ENCODE data around the gene MYBPC2. TPM values are rescaled to one million over a fixed set of nuclear protein-coding genes. Genes with fewer than 3 reads are reported as not detected.

Gene MYBPC2
- total RNA-seq, 1 donor from 2014 or later = 1.4 TPM

DNA sequence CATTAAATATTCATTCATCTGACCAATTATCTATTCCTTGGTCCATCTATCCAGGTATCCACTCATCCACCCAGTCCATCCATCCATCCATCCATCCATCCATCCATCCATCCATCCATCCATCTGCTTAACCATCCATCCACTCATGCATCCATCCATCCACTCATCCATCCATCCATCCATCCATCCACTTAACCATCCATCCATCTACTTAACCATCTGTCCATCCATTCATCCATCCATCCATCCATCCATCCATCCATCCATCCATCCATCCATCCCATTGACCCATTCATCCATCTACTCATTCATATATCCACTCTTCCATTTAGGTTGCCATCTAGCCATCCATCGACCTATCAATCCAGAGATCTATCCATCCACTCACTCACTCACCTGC, 11.4 kb downstream of the MYBPC2 start:
- no peaks in the 10 kb centered on the region for H3K9me3 Mint-ChIP-seq
- ChIA-PET POLR2A (no interaction called here), CTCF (no interaction called here)
- H3K4me1 Mint-ChIP-seq = no peaks in the 10 kb centered on the region
- no peak for TF ChIP-seq CTCF (IDR thresholded peaks at IDR 0.05)
- H3K27ac Mint-ChIP-seq = no peak overlapping the region
- H3K4me3 Mint-ChIP-seq = no peak overlapping the region
- DNase-seq (no peak), ATAC-seq (ENCODE audit: low read depth) (no peak)
- peaks cover 4% of the 10 kb centered on the region for H3K36me3 Mint-ChIP-seq (ENCODE audit: low read depth)
- no peaks in the 10 kb centered on the region for H3K27me3 Mint-ChIP-seq
- intact Hi-C loops (cut with micrococcal nuclease) = no loop called here

DNA sequence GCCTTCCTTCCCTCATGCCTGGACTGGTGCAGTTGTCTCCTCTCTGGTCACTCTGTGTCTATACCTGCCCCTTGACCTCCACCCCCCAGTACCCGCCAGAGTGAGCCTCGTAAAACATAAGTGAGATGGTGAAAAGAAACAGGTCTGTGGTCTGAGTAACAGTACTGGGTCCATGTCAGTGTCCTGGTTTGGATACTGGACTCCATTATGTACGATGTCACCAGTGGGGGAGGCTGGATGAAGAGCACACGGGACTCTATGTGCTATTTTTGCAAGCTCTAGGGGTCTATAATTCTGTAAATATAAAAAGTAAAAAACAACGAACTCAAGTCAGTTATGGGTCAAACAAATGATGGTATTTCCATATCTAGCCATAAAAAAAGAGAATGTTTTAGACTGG, 14.4 kb downstream of the MYBPC2 start:
- Mint-ChIP-seq H3K4me1 (peaks cover 4% of the 10 kb centered on the region), H3K4me3 (no peak overlapping the region), H3K9me3 (no peaks in the 10 kb centered on the region), H3K27ac (no peak overlapping the region), H3K27me3 (no peaks in the 10 kb centered on the region), H3K36me3 (ENCODE audit: low read depth) (peaks cover 4% of the 10 kb centered on the region)
- DNase-seq = no peak
- intact Hi-C loops (cut with micrococcal nuclease) = no loop called here
- TF ChIP-seq CTCF (IDR thresholded peaks at IDR 0.05) = no peak
- CTCF ChIA-PET = no interaction called here
- ATAC-seq (ENCODE audit: low read depth) = no peak
- POLR2A ChIA-PET = no interaction called here

GRCh38 chr19:50447750-50448149, 15.1 kb downstream of the MYBPC2 start:
- POLR2A ChIA-PET = interaction anchor here (0.6 kb wide), 1 partner anchor 20 kb away, joined by 5 read pairs; no protein-coding TSS in a partner anchor
- no peak for TF ChIP-seq CTCF (IDR thresholded peaks at IDR 0.05)
- CTCF ChIA-PET = interaction anchor here (1.2 kb wide), 1 partner anchor 13 kb away, joined by 4 read pairs; no protein-coding TSS in a partner anchor
- Mint-ChIP-seq H3K36me3 (ENCODE audit: low read depth) (peaks cover 4% of the 10 kb centered on the region), H3K4me1 (peaks cover 4% of the 10 kb centered on the region), H3K27me3 (no peaks in the 10 kb centered on the region), H3K4me3 (no peak overlapping the region), H3K27ac (no peak overlapping the region), H3K9me3 (no peaks in the 10 kb centered on the region)
- no peak for ATAC-seq (ENCODE audit: low read depth)
- intact Hi-C loops (cut with micrococcal nuclease) = no loop called here
- DNase-seq = no peak

GRCh38 chr19:50449236-50449899, 16.7 kb downstream of the MYBPC2 start:
- no peaks in the 10 kb centered on the region for H3K27me3 Mint-ChIP-seq
- no peak overlapping the region for H3K27ac Mint-ChIP-seq
- peaks cover 4% of the 10 kb centered on the region for H3K36me3 Mint-ChIP-seq (ENCODE audit: low read depth)
- TF ChIP-seq CTCF (IDR thresholded peaks at IDR 0.05) = no peak
- POLR2A ChIA-PET = interaction anchor here (1.1 to 1.8 kb wide), 2 partner anchors 31 to 34 kb away, joined by 4 to 5 read pairs; partner anchors contain the start of gene SPIB
- intact Hi-C loops (cut with micrococcal nuclease) = no loop called here
- CTCF ChIA-PET = interaction anchor here (0.6 kb wide), 1 partner anchor 24 kb away, joined by 4 read pairs; no protein-coding TSS in a partner anchor
- H3K9me3 Mint-ChIP-seq = no peaks in the 10 kb centered on the region
- ATAC-seq (ENCODE audit: low read depth) (no peak), DNase-seq (no peak)
- no peak overlapping the region for H3K4me3 Mint-ChIP-seq
- peaks cover 4% of the 10 kb centered on the region for H3K4me1 Mint-ChIP-seq

DNA sequence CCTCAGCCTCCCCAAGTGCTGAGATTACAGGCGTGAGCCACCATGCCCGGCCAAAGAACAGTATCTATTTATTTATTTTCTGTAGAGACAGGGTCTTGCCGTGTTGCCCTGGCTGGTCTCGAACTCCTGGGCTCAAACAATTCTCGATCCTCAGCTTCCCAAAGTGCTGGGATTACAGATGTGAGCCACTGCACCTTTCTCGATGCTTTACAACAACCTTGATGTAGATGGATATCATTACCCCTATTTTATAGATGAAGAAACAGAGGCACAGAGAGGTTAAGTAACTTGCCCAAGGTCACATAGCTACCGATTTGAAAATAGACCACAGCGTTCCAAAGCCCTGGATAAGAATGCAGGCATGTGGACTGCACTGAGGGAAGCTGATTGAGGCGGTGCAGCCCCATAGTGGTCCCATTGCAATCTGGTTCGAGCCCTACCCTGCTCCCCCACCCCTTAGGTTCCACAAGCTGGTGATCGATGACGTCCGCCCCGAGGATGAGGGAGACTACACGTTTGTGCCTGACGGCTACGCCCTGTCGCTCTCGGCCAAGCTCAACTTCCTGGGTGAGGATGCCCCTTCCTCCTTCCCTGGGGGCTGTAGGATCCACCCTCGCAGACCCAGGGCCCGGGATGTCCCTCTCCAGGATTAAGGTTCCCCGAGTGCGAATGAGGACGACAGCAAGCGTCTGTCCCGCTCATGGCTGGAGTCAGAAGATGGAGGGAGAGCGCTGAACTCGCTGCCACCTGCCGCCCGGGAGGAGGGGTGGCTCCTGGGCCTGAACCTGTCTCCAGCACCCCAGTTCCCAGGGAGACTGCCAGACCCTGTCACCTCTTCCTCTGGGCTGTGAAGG, 17.9 kb downstream of the MYBPC2 start:
- peaks cover 4% of the 10 kb centered on the region for H3K36me3 Mint-ChIP-seq (ENCODE audit: low read depth)
- ChIA-PET CTCF (interaction anchor here (1.4 kb wide), 1 partner anchor 10 kb away, joined by 4 read pairs; no protein-coding TSS in a partner anchor), POLR2A (interaction anchor here (0.7 to 1.8 kb wide), 5 partner anchors 10 to 35 kb away, joined by 3 to 7 read pairs (median 4); partner anchors contain the start of gene SPIB)
- DNase-seq = no peak
- peak overlapping the region; percentile 12 for H3K4me3 Mint-ChIP-seq
- no peak for TF ChIP-seq CTCF (IDR thresholded peaks at IDR 0.05)
- H3K27me3 Mint-ChIP-seq = no peaks in the 10 kb centered on the region
- no peak for ATAC-seq (ENCODE audit: low read depth)
- peak overlapping the region; percentile 30 for H3K27ac Mint-ChIP-seq
- intact Hi-C loops (cut with micrococcal nuclease) = no loop called here
- H3K4me1 Mint-ChIP-seq = peaks cover 4% of the 10 kb centered on the region
- H3K9me3 Mint-ChIP-seq = no peaks in the 10 kb centered on the region
